ENCODE data around the gene GNA12.

GRCh38 chr7:2775376-2775775 is 68.7 kb downstream of the GNA12 start:
- TF ChIP-seq CTCF (IDR thresholded peaks at IDR 0.05; ENCODE audit: insufficient read depth, low read depth, low read length): no peak
- no peak for TF ChIP-seq EZH2 (IDR thresholded peaks at IDR 0.05; ENCODE audit: insufficient read depth, low read length)
